GM19238 (cell line): ENCODE results near the gene BBS9.
"Not testable (repeated sequence)": the region's sequence is repeated elsewhere in the genome, so short reads cannot be mapped to it uniquely, and the experiment has no call there.

Experiments
- DNase-seq: peaks from one replicate; pipeline ENCODE4 v3.0.0; 2011; ENCODE audit warnings: low spot score; ENCODE audit not compliant: insufficient read length

BBS9 gene

GRCh38 chr7:33494474-33494873 is 365.1 kb downstream of the BBS9 start:
- no peak for DNase-seq

GRCh38 chr7:33495207-33495606 is 365.8 kb downstream of the BBS9 start:
- no peak for DNase-seq

- no peak for DNase-seq
Measured at GRCh38 chr7:33497051-33497450, 367.7 kb downstream of the BBS9 start.

GRCh38 chr7:33500703-33501701 is 371.6 kb downstream of the BBS9 start:
- no peak for DNase-seq

GRCh38 chr7:33503014-33503413 is 373.6 kb downstream of the BBS9 start:
- DNase-seq = no peak

- DNase-seq = no peak
Measured at GRCh38 chr7:33503736-33504135, 374.4 kb downstream of the BBS9 start.

GRCh38 chr7:33504266-33504665 is 374.9 kb downstream of the BBS9 start:
- DNase-seq = no peak

GRCh38 chr7:33509206-33509605 is 379.8 kb downstream of the BBS9 start:
- DNase-seq = no peak

GRCh38 chr7:33511778-33512177 is 382.4 kb downstream of the BBS9 start:
- no peak for DNase-seq

- no peak for DNase-seq
Measured at GRCh38 chr7:33516568-33516967, 387.2 kb downstream of the BBS9 start.

- DNase-seq = no peak
Measured at GRCh38 chr7:33517191-33517590, 387.8 kb downstream of the BBS9 start.

GRCh38 chr7:33527008-33527407 is 397.6 kb downstream of the BBS9 start:
- not testable (repeated sequence) for DNase-seq

- DNase-seq = not testable (repeated sequence)
Measured at GRCh38 chr7:33527613-33528012, 398.2 kb downstream of the BBS9 start.

GRCh38 chr7:33529070-33529469 is 399.7 kb downstream of the BBS9 start:
- DNase-seq = no peak

GRCh38 chr7:33530664-33531063 is 401.3 kb downstream of the BBS9 start:
- no peak for DNase-seq

- no peak for DNase-seq
Measured at GRCh38 chr7:33531888-33532287, 402.5 kb downstream of the BBS9 start.

- no peak for DNase-seq
Measured at GRCh38 chr7:33534833-33535232, 405.5 kb downstream of the BBS9 start.

GRCh38 chr7:33535989-33536388 is 406.6 kb downstream of the BBS9 start:
- no peak for DNase-seq

- DNase-seq = no peak
Measured at GRCh38 chr7:33536398-33537103, 407.2 kb downstream of the BBS9 start.

- DNase-seq = no peak
Measured at GRCh38 chr7:33537104-33537477, 407.7 kb downstream of the BBS9 start.

- no peak for DNase-seq
Measured at GRCh38 chr7:33539198-33539597, 409.8 kb downstream of the BBS9 start.

GRCh38 chr7:33539659-33540400 is 410.5 kb downstream of the BBS9 start:
- no peak for DNase-seq
